Neural cell (in vitro differentiated cells): Measurements from ENCODE around the gene USP3. TPM values are rescaled to one million over a fixed set of nuclear protein-coding genes. Genes with fewer than 3 reads are reported as not detected.

Experiments
- H2AFZ ChIP-seq: fragments of 200-600, 300-800 bp; sonication (generic), shearing (Covaris generic); 2 replicates; pipeline ENCODE4 v1.6.0; 2014; ENCODE audit warnings: low read depth, mild to moderate bottlenecking, antibody characterized with exemption, low read length, moderate library complexity
- H3F3A ChIP-seq: fragments of 200-600 bp; shearing (Covaris generic); 2 replicates; pipeline ENCODE4 v1.6.1; 2016; ENCODE audit warnings: mild to moderate bottlenecking, moderate library complexity, mixed read lengths, antibody characterized with exemption, low read length; ENCODE audit not compliant: insufficient read depth, poor library complexity, severe bottlenecking
- H3K27ac ChIP-seq: fragments of 200-600, 300-800 bp; sonication (generic), shearing (Covaris generic); 2 replicates; pipeline ENCODE4 v1.5.1; 2014; ENCODE audit warnings: mild to moderate bottlenecking, low read length, moderate library complexity
- H3K27me3 ChIP-seq: fragments of 300-800, 200-600 bp; sonication (generic), shearing (Covaris generic); 2 replicates; pipeline ENCODE4 v1.6.0; 2014; ENCODE audit warnings: mild to moderate bottlenecking, low read depth, low read length, moderate library complexity; ENCODE audit not compliant: insufficient read depth
- H3K36me3 ChIP-seq: fragments of 300-800, 200-600 bp; sonication (generic), shearing (Covaris generic); 2 replicates; pipeline ENCODE4 v1.5.1; 2014; ENCODE audit warnings: mild to moderate bottlenecking, antibody characterized with exemption, low read length, moderate library complexity; ENCODE audit not compliant: insufficient read depth
- H3K4me2 ChIP-seq: fragments of 300-800, 200-600 bp; sonication (generic), shearing (Covaris generic); 2 replicates; pipeline ENCODE4 v1.6.0; 2014; ENCODE audit warnings: mild to moderate bottlenecking, low read length
- H3K4me3 ChIP-seq: fragments of 300-800, 200-600 bp; sonication (generic), shearing (Covaris generic); 2 replicates; pipeline ENCODE4 v1.5.1; 2014; ENCODE audit warnings: mild to moderate bottlenecking, low read length, moderate library complexity
- H3K79me2 ChIP-seq: fragments of 200-600 bp; shearing (Covaris generic); replicated peaks from 2 replicates; pipeline ENCODE4 v1.6.0; 2014; ENCODE audit warnings: mild to moderate bottlenecking, low read length, moderate library complexity; ENCODE audit not compliant: insufficient read depth
- H3K9ac ChIP-seq: fragments of 300-800, 200-600 bp; sonication (generic), shearing (Covaris generic); 2 replicates; pipeline ENCODE4 v1.6.1; 2016; ENCODE audit warnings: mild to moderate bottlenecking, low read length, mixed read lengths
- H3K9me2 ChIP-seq: fragments of 200-600 bp; shearing (Covaris generic); 2 replicates; pipeline ENCODE4 v1.6.1; 2016; ENCODE audit warnings: mild to moderate bottlenecking, low read length, mixed read lengths; ENCODE audit not compliant: insufficient read depth
- H3K9me3 ChIP-seq: fragments of 200-600, 300-800 bp; sonication (generic), shearing (Covaris generic); 2 replicates; pipeline ENCODE4 v1.6.1; 2016; ENCODE audit warnings: mild to moderate bottlenecking, mixed run types, low read length, moderate library complexity, mixed read lengths
- H4K20me1 ChIP-seq: fragments of 200-600 bp; shearing (Covaris generic); 2 replicates; pipeline ENCODE4 v1.6.1; 2016; ENCODE audit warnings: mild to moderate bottlenecking, mixed run types; ENCODE audit not compliant: insufficient read depth
- EP300 ChIP-seq: fragments of 450-650 bp; conservative IDR thresholded peaks from 2 replicates; pipeline ENCODE4 v1.6.1; 2014; ENCODE audit warnings: antibody characterized with exemption, mild to moderate bottlenecking, moderate library complexity; ENCODE audit not compliant: poor library complexity, severe bottlenecking
- EZH2 ChIP-seq: fragments of 200-600, 300-800 bp; shearing (Covaris generic), sonication (generic); IDR thresholded peaks from 2 replicates; pipeline ENCODE4 v1.6.1; 2014; ENCODE audit warnings: antibody characterized with exemption, low read length, borderline replicate concordance, mild to moderate bottlenecking; ENCODE audit not compliant: insufficient read depth, poor library complexity, severe bottlenecking
- MXI1 ChIP-seq: fragments of 450-650 bp; conservative IDR thresholded peaks from 2 replicates; pipeline ENCODE4 v1.6.1; 2014; ENCODE audit warnings: antibody characterized with exemption, mild to moderate bottlenecking; ENCODE audit not compliant: poor library complexity, severe bottlenecking
- POLR2AphosphoS5 ChIP-seq: IDR thresholded peaks from 2 replicates; pipeline ENCODE4 v1.6.1; 2012
- RAD21 ChIP-seq: fragments of 450-650 bp; conservative IDR thresholded peaks from 2 replicates; pipeline ENCODE4 v1.6.1; 2014; ENCODE audit warnings: antibody characterized with exemption, mild to moderate bottlenecking, moderate library complexity
- REST ChIP-seq: IDR thresholded peaks from 2 replicates; pipeline ENCODE4 v1.6.1; 2012; ENCODE audit warnings: borderline replicate concordance
- SMC3 ChIP-seq: fragments of 450-650 bp; conservative IDR thresholded peaks from 2 replicates; pipeline ENCODE4 v1.6.1; 2014; ENCODE audit warnings: antibody characterized with exemption, mild to moderate bottlenecking, moderate library complexity; ENCODE audit not compliant: poor library complexity
- TAF1 ChIP-seq: IDR thresholded peaks from 2 replicates; pipeline ENCODE4 v1.6.1; 2012; ENCODE audit warnings: low read depth
- polyA plus RNA-seq: library from polyadenylated mRNA; depleted of rRNA; stranded (reverse); fragments of >200 nt; gene quantifications from 2 replicates; pipeline ENCODE4 v1.2.3, GENCODE V29; 2014
- TF ChIP-seq, protein P1 (sequence below): fragments of 450-650 bp; IDR thresholded peaks from 2 replicates; pipeline ENCODE4 v1.5.1; 2014; ENCODE audit warnings: antibody characterized with exemption, mild to moderate bottlenecking, moderate library complexity; ENCODE audit not compliant: poor library complexity, severe bottlenecking

USP3 gene
- polyA plus RNA-seq, 1 donor from 2014 or later: 68.0 TPM

DNA sequence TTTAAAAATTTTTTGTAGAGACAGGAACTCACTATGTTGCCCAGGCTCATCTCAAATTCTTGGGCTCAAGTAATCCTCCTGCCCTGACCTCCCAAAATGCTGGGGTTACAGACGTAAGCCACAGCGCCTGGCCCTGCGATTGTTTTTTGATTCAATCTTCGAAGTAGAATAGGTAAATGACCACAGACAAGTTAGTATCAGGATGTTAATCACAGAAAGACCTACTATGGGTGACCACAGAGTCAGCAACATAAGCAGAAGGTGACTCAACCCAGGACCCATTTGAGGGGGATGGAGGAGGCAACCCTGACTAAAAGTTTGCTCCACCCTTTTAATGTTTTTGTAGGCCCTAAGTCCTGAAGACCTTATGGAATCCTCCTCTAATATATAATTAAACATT lies 10.0 kb upstream of the USP3 start (continued):
- TF ChIP-seq, protein P1, sequence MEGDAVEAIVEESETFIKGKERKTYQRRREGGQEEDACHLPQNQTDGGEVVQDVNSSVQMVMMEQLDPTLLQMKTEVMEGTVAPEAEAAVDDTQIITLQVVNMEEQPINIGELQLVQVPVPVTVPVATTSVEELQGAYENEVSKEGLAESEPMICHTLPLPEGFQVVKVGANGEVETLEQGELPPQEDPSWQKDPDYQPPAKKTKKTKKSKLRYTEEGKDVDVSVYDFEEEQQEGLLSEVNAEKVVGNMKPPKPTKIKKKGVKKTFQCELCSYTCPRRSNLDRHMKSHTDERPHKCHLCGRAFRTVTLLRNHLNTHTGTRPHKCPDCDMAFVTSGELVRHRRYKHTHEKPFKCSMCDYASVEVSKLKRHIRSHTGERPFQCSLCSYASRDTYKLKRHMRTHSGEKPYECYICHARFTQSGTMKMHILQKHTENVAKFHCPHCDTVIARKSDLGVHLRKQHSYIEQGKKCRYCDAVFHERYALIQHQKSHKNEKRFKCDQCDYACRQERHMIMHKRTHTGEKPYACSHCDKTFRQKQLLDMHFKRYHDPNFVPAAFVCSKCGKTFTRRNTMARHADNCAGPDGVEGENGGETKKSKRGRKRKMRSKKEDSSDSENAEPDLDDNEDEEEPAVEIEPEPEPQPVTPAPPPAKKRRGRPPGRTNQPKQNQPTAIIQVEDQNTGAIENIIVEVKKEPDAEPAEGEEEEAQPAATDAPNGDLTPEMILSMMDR: no peak

GRCh38 chr15:63495343-63495742 lies 9.1 kb upstream of the USP3 start:
- Histone ChIP-seq H4K20me1 (no peaks in the 10 kb centered on the region), H3K4me3 (no peak overlapping the region), H3F3A (no peaks in the 10 kb centered on the region), H3K9ac (no peak overlapping the region), H3K36me3 (no peaks in the 10 kb centered on the region), H3K79me2 (no peaks in the 10 kb centered on the region), H3K9me3 (no peaks in the 10 kb centered on the region), H3K27me3 (no peaks in the 10 kb centered on the region), H3K9me2 (no peaks in the 10 kb centered on the region), H2AFZ (no peak overlapping the region), H3K4me2 (no peak overlapping the region), H3K27ac (no peak overlapping the region)
- TF ChIP-seq TAF1: no peak
- no peak for TF ChIP-seq EP300

DNA sequence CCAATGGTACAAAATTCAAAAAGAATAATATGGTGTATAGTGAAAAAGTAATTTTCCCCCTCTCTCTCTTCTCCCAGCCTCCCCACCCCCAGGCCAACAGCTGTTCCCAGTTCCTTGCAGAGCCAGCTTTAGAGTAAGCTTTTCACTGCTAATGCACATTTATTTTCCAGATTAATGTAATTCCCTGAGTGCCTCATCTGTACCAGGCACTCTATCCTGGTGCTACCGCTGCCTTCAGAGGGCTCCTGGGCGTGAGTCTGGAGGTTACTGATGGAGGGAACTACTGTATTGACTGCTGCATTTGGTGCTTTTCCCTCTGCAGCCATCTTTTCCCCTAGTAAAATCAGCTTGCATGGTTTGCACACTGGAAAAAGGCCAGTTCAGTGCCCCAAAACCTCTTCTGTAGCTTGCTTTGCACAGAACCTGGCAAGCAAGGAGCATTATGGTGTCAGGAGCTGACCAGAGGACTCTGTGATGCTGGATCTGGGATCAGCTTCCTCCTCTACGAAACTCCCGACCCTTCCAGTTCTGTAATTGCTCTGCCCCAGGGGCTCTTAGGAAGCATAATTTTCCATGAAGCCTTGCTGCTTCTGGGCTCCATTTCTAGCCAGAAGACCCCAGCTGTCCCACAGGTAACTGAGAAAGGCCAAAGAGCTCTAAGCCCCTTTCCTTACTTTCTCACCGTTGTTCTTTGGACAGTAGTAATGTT lies 8.5 kb upstream of the USP3 start:
- H3K9me2 ChIP-seq: no peaks in the 10 kb centered on the region
- no peaks in the 10 kb centered on the region for H3K9me3 ChIP-seq
- no peaks in the 10 kb centered on the region for H3K79me2 ChIP-seq
- H3K4me2 ChIP-seq: no peak overlapping the region
- H3K27ac ChIP-seq: no peak overlapping the region
- no peak overlapping the region for H3K9ac ChIP-seq
- H3K27me3 ChIP-seq: no peaks in the 10 kb centered on the region
- no peaks in the 10 kb centered on the region for H4K20me1 ChIP-seq
- no peak overlapping the region for H2AFZ ChIP-seq
- H3K4me3 ChIP-seq: no peak overlapping the region
- H3K36me3 ChIP-seq: no peaks in the 10 kb centered on the region
- H3F3A ChIP-seq: no peaks in the 10 kb centered on the region
- TF ChIP-seq POLR2AphosphoS5 (no peak), EP300 (no peak), SMC3 (no peak), MXI1 (no peak), REST (no peak), EZH2 (no peak), TAF1 (no peak), RAD21 (no peak)
- TF ChIP-seq, protein P1: no peak
